HG03575 (cell line): Measurements from ENCODE around the gene MBNL2.
"Not testable (repeated sequence)": the region's sequence is repeated elsewhere in the genome, so short reads cannot be mapped to it uniquely, and the experiment has no call there.

Experiments used
- ATAC-seq: cut with Tn5 transposase; IDR thresholded peaks from one replicate; pipeline ENCODE4 v1.9.1; 2021; ENCODE audit not compliant: unreplicated experiment, insufficient number of reproducible peaks, low FRiP score; ENCODE audit errors: extremely low read depth

The MBNL2 gene

GRCh38 chr13:97332742-97333141 lies 110.6 kb downstream of the MBNL2 start:
- ATAC-seq = no peak

- no peak for ATAC-seq
Measured at GRCh38 chr13:97333983-97334382, 111.8 kb downstream of the MBNL2 start.

GRCh38 chr13:97334690-97335089 lies 112.6 kb downstream of the MBNL2 start:
- no peak for ATAC-seq

GRCh38 chr13:97335488-97336134 lies 113.5 kb downstream of the MBNL2 start:
- no peak for ATAC-seq

GRCh38 chr13:97337985-97338499 lies 115.9 kb downstream of the MBNL2 start:
- ATAC-seq = no peak

DNA sequence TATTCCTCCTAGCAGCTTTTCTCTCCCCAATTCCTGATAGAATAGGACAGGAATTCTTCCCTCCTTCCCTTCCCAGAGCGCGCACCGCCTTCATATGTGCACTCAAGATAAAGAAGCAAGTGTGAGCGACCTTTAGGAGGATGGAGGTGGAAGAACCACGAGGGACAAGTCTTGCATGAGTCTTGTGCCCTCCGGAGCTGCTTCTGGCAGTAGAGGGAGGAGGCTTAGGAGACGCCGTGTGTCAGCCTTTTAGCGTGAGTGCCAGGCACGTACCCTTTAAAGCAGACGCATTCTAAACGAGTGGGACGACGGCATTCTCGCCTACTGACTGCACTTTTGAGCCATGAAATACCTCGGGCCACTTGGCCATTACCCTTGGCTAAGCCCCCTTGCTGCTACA lies 116.4 kb downstream of the MBNL2 start:
- ATAC-seq = no peak

- ATAC-seq = no peak
Measured at GRCh38 chr13:97339019-97339987, 117.2 kb downstream of the MBNL2 start.

- ATAC-seq = no peak
Measured at GRCh38 chr13:97339988-97340749, 118.0 kb downstream of the MBNL2 start.

DNA sequence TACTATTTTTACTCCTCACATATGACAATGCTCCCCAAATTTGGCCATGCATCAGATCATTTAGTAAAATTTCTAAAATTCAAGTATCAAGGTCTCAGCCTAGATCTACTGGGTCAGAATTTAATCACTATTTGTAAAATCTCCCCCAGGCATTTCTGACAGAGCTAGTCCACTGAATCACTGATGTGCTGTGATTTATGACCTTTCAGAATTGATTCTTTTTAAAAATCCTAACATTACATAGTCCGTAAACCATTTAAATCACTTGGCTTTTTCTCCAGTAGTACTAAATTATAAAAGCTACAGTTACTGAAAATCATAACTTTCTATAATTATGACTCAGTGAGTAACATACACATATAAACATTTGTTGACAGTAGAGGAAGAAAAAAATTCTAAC lies 119.0 kb downstream of the MBNL2 start:
- ATAC-seq = no peak

- no peak for ATAC-seq
Measured at GRCh38 chr13:97342136-97342535, 120.0 kb downstream of the MBNL2 start.

- no peak for ATAC-seq
Measured at GRCh38 chr13:97342936-97343335, 120.8 kb downstream of the MBNL2 start.

DNA sequence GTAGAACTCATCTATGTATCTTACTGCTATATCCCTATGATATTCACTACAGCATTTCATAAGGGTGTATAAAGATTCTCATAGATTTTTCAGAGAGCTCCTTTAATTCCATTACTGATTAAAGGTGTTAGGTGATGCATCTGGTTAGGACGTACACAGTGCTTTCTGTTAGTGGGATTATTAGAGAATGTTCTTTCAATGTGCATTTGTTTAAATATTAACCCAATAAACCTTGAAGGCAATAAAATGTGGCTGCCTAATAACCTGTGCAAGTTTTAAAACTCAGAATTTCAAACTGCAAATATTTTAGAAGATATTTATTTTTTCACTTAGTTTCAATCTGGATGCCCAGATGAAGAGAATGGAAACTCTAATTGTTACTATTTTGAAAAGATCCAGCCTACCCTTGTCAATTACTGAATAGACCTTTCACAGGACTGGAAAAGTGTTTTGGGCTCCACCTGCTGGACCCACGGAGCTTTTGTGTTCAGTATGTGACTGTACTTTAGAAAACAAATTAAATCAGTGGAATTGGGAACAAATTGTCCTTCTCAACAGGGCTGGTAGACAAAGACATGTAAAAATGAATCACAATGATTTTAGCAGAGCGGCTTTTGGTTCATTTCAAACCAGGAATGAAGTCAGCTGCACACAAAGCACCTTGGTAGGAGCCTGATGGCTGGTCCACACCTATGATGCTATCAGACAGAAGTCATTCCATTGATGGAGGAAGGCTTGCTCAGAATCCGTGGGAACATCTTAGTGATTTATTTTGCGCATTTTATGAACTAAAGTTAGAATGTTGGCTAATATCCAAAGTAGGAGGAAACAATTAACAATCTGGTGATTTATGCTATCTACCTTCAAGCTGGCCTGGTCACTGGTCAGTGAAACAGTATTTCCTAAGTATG lies 122.4 kb downstream of the MBNL2 start:
- no peak for ATAC-seq

DNA sequence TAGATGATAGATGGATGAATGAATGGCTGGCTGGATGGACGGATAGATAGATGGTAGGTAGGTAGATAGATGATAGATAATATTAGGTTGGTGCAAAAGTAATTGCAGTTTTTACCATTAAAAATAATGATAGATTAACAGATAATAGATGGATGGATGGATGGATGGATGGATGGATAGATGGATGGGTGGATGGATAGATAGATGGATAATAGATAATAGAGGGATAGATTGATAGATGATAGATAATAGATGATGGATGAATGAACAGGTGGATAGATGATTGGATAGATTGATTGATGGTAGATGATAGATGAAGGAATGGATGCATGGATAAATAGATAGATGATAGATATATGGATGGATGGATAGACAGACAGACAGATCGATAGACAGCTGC lies 124.0 kb downstream of the MBNL2 start:
- no peak for ATAC-seq

DNA sequence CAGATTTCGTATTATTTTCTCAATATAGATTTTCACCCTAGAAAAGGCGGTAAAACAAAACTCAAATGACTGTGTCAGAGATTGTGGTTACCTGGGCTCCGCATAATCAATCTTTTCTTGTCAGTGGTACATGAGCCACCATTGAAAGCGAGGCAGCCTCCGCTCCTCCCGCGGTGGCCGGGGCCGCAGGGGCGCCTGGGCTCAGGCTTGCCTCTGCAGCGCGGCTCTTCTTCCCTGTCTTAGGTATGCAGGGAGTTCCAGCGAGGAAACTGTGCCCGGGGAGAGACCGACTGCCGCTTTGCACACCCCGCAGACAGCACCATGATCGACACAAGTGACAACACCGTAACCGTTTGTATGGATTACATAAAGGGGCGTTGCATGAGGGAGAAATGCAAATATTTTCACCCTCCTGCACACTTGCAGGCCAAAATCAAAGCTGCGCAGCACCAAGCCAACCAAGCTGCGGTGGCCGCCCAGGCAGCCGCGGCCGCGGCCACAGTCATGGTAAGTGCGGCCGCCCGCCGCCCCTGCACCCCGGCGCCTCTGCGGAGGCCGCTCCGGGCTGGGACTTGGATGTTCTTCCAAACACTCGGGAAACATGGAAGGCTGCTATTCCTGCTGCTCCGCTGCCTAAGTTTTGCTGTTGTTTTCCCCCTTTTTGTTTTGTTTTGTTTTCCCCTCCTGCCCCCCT lies 124.6 kb downstream of the MBNL2 start:
- no peak for ATAC-seq

DNA sequence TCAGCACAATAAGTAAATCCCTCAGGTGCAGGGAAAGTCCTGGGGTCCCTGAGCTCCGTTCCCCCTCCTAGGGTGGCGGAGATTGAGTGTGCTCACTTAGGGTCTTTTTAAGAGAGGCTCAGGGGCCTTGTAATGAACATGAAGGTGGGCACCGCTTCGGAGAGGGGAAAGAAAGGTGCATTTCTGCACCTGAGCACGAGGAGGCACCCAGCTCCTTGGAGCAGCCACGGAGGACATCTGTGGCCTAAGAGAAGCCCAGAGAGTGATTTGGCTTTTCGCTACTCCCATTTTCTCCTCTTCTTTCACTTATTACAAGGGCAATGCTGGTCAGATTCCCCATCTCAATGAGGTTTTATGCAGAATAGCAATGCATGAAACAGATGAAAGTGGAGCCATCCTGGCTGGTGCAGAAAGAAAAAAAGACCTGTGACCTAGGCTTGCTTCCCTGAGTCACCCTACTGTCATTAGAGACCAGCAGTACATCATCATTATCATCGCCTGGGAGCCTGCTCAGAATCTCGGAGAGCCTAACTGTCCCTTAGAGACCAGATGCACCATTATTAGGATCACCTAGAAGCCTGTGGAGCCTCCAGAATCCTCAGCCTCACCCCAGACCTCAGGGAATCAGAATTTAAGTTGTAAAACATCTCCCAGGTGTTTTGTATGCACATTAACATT lies 125.3 kb downstream of the MBNL2 start:
- no peak for ATAC-seq

DNA sequence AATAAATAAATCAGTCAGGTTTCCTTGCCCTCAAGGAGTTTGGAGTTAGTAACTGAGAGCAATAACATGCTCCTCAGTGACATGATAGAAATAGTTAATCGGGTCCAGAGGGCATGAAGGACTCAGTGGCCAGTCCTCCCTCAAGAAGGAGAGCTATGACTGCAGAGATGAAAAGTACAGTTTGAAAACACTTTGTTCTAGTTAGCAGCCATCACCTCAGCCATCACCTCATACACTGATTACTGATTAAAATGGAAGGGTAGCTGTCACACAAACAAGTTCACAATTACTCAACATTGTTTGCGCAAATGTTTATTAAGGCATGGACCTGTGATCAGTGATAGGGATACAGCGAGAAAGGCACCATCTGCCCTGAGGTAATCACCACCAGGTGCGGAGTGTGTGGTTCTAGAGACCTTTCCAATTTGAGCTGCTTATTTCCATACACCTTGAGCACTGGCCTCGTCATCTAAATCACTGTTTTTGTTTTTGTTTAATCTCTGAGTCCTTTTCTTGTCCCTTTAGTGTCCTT lies 126.5 kb downstream of the MBNL2 start:
- ATAC-seq = no peak

GRCh38 chr13:97352012-97352411 lies 129.9 kb downstream of the MBNL2 start:
- not testable (repeated sequence) for ATAC-seq
